ENCODE results near the gene KLHL29. TPM values are rescaled to one million over a fixed set of nuclear protein-coding genes. Genes with fewer than 3 reads are reported as not detected.

The KLHL29 gene
- total RNA-seq, 1 experiment from 2014 or later, result 43.1 TPM

DNA sequence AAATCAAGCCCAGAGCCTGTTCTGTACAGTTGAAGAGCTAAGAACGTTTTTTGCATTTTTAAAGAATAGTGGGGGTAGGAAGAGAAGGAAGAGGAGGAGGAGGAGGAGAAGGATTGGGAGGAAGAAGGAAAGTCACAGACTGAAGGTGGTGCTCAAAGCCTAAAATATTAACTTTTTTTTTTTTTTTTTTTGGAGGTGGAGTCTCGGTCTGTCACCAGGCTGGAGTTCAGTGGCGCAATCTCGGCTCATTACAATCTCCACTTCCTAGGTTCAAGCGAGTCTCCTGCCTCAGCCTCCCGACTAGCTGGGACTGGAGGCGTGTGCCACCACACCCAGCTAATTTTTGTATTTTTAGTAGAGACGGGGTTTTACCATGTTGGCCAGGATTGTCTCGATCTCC is 18.3 kb upstream of the KLHL29 start:
- BruUV-seq (replicated peaks), result no TSS peak
- ChIA-PET POLR2A (interaction anchor here (1.7 kb wide), 1 partner anchor 18 kb away, joined by 6 read pairs; the partner anchor contains the start of gene KLHL29), CTCF (interaction anchor here (0.5 to 2.1 kb wide), 13 partner anchors 13 to 758 kb away, joined by 3 to 13 read pairs (median 3); no protein-coding TSS in a partner anchor)
- Mint-ChIP-seq H3K4me1 (ENCODE audit: insufficient read depth, unreplicated experiment) (peaks cover 19% of the 10 kb centered on the region), H3K36me3 (ENCODE audit: insufficient read depth, unreplicated experiment) (no peaks in the 10 kb centered on the region), H3K27me3 (ENCODE audit: insufficient read depth, unreplicated experiment) (no peaks in the 10 kb centered on the region), H3K27ac (ENCODE audit: low read depth, unreplicated experiment) (peak overlapping the region; percentile 1), H3K4me3 (ENCODE audit: unreplicated experiment) (no peak overlapping the region), H3K9me3 (ENCODE audit: unreplicated experiment) (peaks cover 7% of the 10 kb centered on the region)
- intact Hi-C loops (cut with micrococcal nuclease), result loop anchor here (5.0 kb wide), 1 partner anchor 96 kb away; no protein-coding TSS in a partner anchor
- TF ChIP-seq CTCF (IDR thresholded peaks at IDR 0.05; ENCODE audit: unreplicated experiment), result peak; percentile 28
- peak; percentile 74 for DNase-seq (ENCODE audit: unreplicated experiment)

DNA sequence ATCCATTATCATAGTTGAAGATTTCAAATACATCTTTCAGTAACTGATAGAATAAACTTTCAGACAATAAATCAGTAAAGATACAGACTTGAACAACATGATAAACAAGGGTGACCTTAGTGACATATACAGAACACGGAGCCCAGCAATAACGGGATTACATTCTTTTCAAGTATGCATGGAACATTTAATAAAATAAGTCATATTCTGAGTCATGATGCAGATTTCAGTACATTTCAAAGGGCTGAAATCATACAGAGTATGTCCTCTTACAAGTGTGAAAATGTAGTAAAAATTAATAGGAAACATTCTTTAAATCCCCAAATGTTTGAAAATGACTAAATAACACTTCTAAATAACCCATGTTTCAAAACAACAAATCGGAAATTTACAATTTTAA is 17.2 kb upstream of the KLHL29 start:
- H3K4me3 Mint-ChIP-seq (ENCODE audit: unreplicated experiment), result peak overlapping the region; percentile 22
- peaks cover 19% of the 10 kb centered on the region for H3K4me1 Mint-ChIP-seq (ENCODE audit: insufficient read depth, unreplicated experiment)
- H3K27me3 Mint-ChIP-seq (ENCODE audit: insufficient read depth, unreplicated experiment), result no peaks in the 10 kb centered on the region
- no TSS peak for BruUV-seq (replicated peaks)
- no peak for DNase-seq (ENCODE audit: unreplicated experiment)
- H3K9me3 Mint-ChIP-seq (ENCODE audit: unreplicated experiment), result peaks cover 7% of the 10 kb centered on the region
- intact Hi-C loops (cut with micrococcal nuclease), result loop anchor here (5.0 kb wide), 1 partner anchor 95 kb away; no protein-coding TSS in a partner anchor
- POLR2A ChIA-PET, result interaction anchor here (1.7 kb wide), 1 partner anchor 17 kb away, joined by 6 read pairs; the partner anchor contains the start of gene KLHL29
- TF ChIP-seq CTCF (IDR thresholded peaks at IDR 0.05; ENCODE audit: unreplicated experiment), result no peak
- H3K36me3 Mint-ChIP-seq (ENCODE audit: insufficient read depth, unreplicated experiment), result no peaks in the 10 kb centered on the region
- CTCF ChIA-PET, result interaction anchor here (0.6 to 2.1 kb wide), 4 partner anchors 93 to 393 kb away, joined by 3 to 13 read pairs (median 5); no protein-coding TSS in a partner anchor
- no peak overlapping the region for H3K27ac Mint-ChIP-seq (ENCODE audit: low read depth, unreplicated experiment)

- POLR2A ChIA-PET, result no interaction called here
Measured at GRCh38 chr2:23373666-23374065, 11.3 kb upstream of the KLHL29 start.

GRCh38 chr2:23375448-23375847 is 9.5 kb upstream of the KLHL29 start:
- CTCF ChIA-PET, result interaction anchor here (1.5 to 2.8 kb wide), 2 partner anchors 8 to 25 kb away, joined by 5 to 17 read pairs; no protein-coding TSS in a partner anchor
- BruUV-seq (replicated peaks), result no TSS peak
- peak; percentile 63 for DNase-seq (ENCODE audit: unreplicated experiment)
- peaks cover 29% of the 10 kb centered on the region for H3K4me1 Mint-ChIP-seq (ENCODE audit: insufficient read depth, unreplicated experiment)
- POLR2A ChIA-PET, result no interaction called here
- H3K36me3 Mint-ChIP-seq (ENCODE audit: insufficient read depth, unreplicated experiment), result no peaks in the 10 kb centered on the region
- no peak overlapping the region for H3K27ac Mint-ChIP-seq (ENCODE audit: low read depth, unreplicated experiment)
- H3K27me3 Mint-ChIP-seq (ENCODE audit: insufficient read depth, unreplicated experiment), result no peaks in the 10 kb centered on the region
- no peak for TF ChIP-seq CTCF (IDR thresholded peaks at IDR 0.05; ENCODE audit: unreplicated experiment)
- intact Hi-C loops (cut with micrococcal nuclease), result no loop called here
- no peak overlapping the region for H3K4me3 Mint-ChIP-seq (ENCODE audit: unreplicated experiment)
- H3K9me3 Mint-ChIP-seq (ENCODE audit: unreplicated experiment), result no peaks in the 10 kb centered on the region

More at GRCh38 chr2:23373666-23374065, 11.3 kb upstream of the KLHL29 start:
- Mint-ChIP-seq H3K36me3 (ENCODE audit: insufficient read depth, unreplicated experiment) (no peaks in the 10 kb centered on the region), H3K27me3 (ENCODE audit: insufficient read depth, unreplicated experiment) (no peaks in the 10 kb centered on the region), H3K9me3 (ENCODE audit: unreplicated experiment) (no peaks in the 10 kb centered on the region), H3K4me3 (ENCODE audit: unreplicated experiment) (no peak overlapping the region), H3K27ac (ENCODE audit: low read depth, unreplicated experiment) (no peak overlapping the region), H3K4me1 (ENCODE audit: insufficient read depth, unreplicated experiment) (peaks cover 23% of the 10 kb centered on the region)
- CTCF ChIA-PET, result interaction anchor here (1.4 to 2.8 kb wide), 2 partner anchors 10 to 23 kb away, joined by 4 to 17 read pairs; no protein-coding TSS in a partner anchor
- no peak for TF ChIP-seq CTCF (IDR thresholded peaks at IDR 0.05; ENCODE audit: unreplicated experiment)
- no TSS peak for BruUV-seq (replicated peaks)
- no peak for DNase-seq (ENCODE audit: unreplicated experiment)
- intact Hi-C loops (cut with micrococcal nuclease), result no loop called here
